Measurements from ENCODE around the gene RNASET2.
A peak's percentile ranks its signal among the peaks of the same experiment; 100 is the strongest.

The RNASET2 gene, protein sequence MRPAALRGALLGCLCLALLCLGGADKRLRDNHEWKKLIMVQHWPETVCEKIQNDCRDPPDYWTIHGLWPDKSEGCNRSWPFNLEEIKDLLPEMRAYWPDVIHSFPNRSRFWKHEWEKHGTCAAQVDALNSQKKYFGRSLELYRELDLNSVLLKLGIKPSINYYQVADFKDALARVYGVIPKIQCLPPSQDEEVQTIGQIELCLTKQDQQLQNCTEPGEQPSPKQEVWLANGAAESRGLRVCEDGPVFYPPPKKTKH

DNA sequence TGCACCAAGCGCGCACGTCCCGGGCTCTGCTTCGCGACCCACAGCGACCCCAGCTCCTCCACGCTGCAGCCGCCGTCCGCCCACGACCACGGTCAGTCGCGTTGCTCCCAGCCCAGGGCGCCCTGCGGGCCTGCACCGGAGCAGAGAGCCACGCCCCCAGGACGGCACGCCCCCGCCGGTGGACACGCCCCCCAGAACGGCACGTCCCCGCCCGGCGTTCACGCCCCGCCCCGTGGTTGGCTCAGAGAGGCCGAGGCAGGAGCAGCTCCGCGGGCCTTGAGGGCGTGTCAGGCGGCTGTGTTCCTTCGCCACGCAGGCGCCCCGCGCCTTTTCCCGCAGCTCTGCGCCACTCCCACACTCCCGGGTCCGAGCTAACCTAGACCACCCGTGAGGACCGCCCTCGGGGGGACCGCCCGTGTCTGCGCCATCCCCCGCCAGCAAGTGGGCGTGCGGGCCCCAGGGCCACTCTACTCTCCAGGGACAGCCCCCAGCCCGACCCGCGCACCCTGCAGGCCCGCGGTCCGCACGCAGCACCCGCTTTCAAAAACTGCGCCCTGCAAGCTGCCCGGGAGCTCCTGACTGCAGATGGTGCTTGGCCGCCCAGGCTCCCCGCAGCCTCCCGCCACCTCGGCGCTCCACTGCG, at the start of gene RNASET2:
RNASET2 (minus strand) TSS at position 107 of the 643 bp plus-strand sequence. CDS start 368 bp downstream, outside the sequence.
- peak; percentile 61 for DNase-seq

DNA sequence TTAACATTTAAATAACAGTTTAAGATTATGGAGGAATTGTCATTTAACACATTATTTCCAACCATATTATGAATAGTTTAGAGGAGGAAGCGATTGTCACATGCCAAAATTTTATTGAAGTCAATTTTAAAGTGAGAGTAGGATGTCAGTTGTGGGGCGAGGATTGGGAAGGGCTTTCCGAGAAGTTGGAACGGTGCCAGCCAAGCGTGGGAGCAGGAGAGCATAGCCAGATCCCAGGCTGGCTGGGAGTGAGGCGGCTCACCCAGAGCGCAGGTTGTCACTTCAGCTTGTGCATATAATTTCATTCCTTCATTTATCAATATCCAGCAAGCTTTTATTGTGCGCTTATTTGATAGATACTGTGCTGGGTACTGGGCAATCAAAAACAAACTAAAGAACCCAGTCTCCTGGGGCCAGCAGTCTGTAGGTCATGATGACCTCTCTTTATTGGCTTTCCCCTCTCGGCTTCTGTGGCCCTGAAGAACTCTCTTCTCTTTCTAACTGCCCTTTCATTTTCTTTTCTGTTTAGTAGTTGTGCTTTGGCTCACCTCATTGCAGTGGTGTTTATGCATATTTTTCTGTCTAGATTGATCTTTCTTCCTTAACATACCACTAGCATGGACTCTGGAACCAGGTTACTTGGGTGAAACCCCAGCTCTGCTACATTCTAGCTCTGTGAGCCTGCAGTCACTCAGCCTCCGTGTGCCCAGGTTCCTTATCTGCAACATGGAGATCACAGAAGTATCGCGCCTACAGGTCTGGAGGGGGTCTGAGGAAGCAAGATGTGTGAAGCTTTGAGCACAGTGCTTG, 49.2 kb upstream of the RNASET2 start:
- DNase-seq = no peak

DNA sequence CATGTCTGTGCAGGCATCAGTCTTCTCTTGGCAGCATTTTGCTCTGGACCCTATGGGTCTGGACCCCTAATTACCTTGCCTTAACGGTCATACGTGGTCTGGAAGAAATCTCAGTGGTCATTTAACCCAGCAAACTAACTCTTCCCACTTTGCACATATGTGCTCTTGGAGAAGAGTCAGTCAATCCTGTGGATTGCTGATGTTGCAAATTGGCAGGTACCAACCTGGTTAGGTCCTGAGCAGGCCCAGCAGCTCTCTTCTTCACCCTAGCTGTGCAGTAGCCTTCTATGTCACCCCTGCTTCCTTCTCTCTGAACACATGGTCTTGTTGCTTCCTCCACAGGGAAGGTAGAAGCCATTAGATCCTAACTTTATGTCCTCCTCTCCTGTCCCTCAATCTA, 44.4 kb upstream of the RNASET2 start:
- DNase-seq = no peak

DNA sequence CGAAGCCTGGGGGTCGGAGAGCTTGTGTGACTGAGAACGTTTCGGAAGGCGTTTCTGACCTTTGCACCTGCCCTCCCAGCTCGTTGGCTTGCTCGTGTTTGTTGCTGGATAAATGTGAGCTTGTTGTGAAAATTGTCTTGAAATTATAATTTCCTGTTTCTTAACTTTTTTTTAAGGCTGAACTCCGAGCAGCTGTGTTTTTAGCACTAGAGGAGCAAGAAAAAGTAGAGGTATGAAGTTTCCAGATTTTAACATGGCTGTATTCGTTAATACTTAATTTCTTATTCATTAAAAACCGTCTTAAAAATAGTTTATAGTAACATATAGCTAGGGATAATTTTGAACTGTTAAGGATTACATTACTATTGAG, 43.5 kb upstream of the RNASET2 start:
- no peak for DNase-seq

DNA sequence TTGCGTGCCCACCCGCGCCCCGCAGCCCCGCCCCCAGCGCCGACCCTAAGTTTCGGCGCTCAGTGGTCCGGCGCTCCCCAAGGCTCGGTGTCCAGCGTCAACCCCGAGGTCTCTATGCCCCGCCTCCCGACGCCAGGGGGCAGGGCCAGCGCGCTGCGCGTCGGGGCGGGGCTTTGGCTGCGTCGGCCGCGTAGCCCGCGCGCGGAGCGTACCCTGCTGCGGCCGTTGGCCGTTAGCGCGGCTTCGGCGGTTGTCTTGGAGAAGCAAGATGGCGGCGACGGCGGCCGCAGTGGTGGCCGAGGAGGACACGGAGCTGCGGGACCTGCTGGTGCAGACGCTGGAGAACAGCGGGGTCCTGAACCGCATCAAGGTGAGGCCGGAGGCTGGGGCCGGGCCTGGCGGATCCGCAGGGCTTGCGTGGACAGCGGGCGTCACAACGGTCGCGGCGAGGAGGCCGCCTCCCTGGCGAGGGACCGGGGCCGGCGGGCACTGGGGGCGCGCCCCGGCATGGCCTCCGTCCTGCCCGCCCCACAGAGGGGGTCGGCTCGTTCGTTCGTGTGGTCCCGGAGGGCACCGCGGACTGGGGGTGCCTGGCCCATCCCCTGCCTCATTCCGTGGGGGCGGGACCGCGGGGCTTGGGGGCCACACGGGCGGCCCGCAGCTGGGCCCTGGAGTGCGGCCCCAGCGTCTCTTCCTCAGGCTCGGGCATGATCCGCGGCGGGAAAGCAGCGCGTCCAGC, 43.0 kb upstream of the RNASET2 start, which contains the start of gene CEP43:
CEP43 (plus strand) TSS at position 253 of the 739 bp plus-strand sequence; CDS start at position 269, 16 bp downstream.
- peak; percentile 80 for DNase-seq

DNA sequence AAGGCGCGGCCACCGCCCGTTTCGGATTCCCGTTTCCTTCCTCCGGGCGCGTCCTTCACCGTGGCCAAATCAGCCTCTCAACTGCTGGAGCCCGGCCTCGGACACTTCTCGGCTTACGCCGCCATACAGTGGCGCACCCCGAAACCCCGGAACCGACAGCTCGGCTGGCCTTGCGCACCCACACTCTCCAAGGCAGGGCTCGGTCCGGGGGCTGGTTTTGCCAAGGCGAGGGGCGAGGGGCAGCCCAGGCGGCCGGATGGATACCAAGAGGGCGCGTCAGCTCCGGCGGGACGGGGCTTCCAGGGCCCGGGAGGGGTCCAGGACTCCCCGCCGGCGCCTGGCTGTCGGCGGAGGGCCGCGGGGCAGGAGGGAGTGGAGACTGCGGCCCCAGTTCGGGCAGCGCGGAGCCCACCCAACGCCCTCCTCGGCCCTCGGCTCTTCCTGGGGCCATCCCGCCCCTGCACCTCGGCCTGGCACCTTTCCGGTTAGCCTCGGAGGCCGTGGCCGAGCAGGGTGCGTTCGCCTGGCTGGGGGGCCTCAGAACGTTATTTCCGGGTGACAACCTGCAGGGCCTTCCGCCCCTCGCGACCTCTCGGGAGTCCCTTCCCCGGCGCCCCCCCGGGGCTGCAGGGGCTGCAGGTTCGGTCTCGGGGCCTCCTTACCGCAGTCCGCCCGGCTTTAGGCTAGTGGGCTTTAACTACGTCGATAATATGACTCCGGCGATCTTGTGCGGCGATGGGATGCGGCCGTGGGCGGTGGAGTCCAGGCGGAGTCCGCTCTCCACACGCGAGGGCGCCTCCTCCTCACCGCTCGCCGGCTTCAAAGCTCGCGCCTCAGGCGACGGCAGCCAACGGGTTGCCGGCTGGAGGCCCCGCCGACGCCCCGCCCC, 42.1 kb upstream of the RNASET2 start:
- DNase-seq = no peak

DNA sequence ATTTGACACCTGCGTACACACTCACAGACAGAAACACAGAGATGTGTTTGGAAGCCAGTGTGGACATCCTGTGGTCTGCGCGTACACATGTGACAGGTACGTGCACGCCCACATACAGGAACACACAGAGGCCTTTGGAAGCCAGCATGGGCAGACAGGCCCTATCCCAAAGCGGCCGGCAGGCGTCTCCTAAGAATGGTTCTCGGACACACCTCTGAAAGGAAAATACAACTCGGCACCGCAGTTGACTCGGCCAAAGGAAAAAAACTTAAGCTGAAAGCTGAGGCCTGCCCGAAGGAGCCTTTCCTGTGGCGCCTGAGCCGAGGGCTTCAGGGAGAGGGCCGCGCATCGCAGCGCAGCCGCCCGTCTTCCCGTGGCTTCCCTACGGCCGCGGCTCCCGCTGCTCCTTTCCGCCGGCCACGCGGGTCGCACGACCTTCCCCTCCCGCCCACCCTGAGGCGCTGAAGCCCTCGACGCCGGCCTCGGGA, 41.5 kb upstream of the RNASET2 start:
- DNase-seq = peak; percentile 19

DNA sequence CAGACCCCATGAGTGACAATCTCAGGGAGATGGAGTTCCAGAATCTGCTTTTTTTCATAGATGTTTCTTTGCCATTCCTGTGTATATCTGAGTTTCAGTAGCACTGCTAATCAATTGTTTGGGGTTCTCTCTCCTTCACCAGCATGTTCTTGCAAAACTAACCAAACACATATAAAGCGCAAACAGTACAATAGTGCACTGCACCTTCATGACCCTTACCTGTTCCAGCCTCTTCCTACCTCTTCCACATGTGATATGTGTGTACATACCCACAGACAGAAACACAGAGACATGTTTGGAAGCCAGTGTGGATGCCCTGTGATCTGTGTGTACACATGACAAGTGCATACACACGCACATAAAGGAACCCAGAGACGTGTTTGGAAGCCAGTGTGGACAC, 41.0 kb upstream of the RNASET2 start:
- no peak for DNase-seq

DNA sequence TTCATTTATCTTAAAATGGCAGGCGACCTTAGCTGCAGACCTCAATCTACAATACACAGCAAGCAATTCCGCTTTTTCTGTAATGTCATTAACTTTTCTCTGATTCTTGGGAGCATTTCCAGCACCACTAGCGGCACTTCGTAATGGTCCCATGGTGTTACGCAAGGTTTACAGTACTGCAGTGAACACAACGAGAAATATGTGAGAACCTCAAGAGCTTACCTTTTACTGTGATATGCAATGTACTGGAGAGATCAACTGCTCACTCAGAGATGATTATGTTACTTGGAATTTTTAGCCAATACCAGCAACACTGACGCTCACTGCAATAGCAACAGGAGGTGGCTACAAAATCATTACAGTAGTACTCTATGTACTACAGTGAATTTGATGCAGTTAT, 40.1 kb upstream of the RNASET2 start:
- no peak for DNase-seq

DNA sequence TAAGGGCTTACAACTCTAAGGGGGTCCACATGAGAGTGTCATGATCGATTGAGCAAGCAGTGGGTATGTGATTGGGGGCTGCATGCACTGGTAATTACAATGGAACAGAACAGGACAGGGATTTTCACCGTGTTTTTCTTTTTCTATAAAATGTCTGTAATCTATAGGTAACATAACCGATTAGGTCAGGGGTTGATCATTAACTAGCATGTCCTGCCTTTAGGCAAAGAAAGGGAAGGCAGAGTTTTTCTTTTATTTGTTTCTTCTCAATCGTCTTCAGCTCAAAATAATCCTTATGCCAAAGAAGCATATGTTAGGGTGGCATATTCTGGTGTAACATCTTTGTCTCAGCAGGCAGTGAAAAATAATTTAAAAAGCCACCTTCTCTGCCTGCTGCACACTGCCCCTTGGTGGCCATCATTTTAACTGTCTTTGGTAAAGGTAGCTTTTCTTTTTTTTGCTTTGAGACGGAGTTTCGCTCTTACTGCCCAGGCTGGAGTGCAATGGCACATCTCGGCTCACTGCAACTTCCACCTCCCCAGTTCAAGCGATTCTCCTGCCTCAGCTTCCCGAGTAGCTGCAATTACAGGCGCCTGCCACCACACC, 33.2 kb upstream of the RNASET2 start:
- DNase-seq = no peak

DNA sequence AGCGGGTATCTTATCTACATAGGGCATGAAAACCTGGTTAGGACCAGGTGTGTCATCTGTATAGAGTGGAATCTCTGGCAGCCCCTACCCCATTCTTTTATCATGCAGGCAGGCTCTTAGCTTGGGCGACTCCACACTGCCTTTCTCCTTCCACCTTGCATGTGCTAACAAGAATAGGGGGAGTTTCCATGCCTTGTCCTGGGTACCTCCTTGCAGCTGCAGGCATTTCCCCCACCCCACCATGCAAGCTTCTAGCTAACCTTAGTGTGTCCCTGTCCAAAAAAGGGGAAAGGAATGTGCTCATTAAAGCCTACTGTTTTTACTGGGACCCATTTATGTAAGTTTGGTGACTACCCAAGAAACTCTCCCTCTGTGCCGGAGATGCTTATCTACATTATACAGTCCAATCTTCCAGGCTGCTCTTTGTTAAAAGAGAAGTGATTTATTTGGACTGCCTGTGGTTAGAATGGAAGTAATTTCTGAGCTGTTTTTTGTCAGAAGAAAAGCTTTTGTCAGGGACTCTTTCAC, 32.4 kb upstream of the RNASET2 start:
- DNase-seq = no peak

DNA sequence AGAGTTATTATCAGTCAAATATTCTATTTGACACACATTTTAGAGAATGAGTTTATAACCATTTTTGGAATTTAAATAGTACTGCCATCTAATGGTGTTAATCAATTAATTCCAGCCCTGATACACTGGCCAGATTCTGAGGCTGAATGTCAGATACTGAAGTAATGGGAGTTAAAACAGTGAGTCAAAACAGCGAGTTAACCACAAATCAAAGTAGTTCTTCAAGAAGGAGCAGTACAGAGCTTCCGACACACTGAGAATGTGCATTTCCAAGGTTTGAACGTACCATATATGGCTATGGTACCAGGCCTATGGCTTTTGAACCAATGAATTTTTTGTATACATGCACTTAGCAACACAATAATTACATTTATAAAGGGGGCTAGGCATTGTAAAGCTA, 31.6 kb upstream of the RNASET2 start:
- DNase-seq = no peak

DNA sequence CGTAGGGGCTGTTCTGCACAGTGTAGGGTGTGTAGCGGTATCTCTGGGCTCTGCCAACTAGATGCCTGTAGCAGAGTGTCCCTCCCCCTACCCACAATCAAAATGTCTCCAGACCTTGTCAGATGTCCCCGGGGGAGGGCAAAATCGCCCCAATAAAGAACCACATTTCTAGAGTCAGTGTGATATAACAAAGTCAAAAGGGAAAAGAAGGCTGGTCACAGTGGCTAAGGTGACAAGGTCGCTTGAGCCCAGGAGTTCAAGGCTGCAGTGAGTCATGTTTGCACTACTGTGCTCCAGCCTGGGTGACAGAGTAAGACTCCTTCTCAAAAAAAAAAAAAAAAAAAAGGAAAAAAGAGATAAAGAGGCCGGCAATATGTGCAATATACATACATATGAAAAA, 31.1 kb upstream of the RNASET2 start:
- DNase-seq = no peak

DNA sequence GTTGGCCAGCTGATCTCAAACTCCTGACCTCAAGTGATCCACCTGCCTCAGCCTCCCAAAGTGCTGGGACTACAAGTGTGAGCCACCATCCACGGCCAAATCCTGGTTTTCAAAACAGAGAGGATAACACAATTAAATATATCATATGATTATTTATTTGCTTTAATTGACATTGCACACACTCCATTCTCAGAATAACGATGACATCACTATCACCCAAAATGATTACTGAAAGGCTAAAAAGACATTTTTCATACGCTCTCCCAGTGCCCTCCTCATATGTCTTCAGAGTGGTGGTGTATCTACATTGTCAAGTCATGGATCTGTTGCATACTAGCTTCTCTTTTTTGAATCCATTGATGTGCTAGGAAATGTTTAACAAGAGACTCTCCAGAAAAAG, 24.4 kb upstream of the RNASET2 start:
- DNase-seq = no peak

DNA sequence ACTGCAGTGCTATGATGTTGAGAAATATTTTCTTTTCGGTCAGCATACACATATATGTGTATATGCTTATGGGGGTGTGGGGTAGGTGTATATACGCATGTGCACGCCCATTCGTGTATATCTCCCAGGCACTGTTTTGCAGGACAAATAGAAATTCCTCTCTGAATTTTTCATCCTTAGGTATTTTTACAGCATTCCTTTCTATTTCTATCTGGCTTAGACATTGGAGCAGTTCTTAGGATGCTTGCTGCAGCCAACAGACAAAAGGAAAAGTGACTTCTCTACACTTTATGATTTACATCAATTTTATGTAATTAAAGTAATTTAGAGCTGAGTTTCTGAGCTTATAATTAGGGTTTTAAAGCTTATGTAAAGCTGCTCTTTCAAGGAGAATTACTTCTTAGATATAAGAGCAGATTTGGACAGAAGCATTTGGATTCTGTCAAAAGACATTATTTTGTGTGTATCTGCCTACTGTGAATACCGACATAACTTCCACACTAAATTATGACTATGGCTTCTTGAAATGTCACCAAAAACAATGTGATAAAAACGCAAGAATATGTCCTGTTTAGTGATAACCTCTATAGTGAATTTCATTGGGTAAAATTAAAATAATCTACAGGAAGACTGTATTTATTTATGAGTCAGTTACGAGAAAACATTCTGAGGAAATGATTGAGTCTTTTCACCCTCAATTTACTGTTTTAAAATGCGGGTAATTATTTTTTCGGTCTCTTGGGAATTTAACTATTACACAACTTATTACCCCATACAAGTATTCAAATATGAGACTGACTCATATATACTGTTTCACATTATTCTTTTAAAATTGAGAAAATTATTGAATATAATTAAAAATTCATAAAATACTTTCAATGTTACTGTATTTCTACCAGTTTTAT, 21.5 kb upstream of the RNASET2 start:
- no peak for DNase-seq

DNA sequence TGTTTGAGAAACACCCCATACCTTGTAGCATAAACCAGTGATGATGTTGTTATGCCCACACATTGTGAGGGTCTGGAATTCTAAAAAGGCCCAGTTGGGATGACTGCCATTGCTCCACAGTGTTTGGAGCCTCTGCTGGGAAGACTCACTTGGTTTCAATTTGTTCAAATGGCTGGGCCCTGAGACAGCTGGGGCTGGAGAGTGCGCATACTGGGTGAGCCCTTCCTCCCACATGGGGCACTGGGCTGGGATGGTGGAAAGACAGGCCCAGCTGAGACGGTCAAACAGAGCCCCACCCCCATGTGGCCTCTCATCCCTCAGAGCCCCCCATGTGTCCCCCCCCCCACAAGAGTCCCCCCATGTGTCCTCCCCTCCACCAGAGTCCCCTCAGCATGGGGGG, 20.3 kb upstream of the RNASET2 start:
- no peak for DNase-seq

DNA sequence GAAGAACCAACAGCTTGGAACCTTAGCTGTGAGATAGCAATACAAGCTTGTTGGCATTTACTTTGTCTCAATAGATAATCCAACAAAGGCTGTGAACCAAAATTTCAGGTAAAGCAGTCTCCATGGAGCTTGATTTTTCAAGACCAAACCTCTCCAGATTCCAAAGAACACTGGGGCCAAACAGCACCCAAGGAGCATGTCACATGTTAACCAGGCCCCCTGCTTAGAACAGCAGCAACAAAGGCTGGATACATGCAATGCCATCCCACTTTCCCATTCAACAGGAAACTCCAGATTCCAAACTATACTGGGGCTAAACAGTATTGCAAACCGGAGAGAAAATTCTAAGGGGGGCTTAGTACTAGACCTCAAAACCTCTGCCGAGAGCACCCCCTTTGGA, 15.8 kb upstream of the RNASET2 start:
- DNase-seq = no peak

DNA sequence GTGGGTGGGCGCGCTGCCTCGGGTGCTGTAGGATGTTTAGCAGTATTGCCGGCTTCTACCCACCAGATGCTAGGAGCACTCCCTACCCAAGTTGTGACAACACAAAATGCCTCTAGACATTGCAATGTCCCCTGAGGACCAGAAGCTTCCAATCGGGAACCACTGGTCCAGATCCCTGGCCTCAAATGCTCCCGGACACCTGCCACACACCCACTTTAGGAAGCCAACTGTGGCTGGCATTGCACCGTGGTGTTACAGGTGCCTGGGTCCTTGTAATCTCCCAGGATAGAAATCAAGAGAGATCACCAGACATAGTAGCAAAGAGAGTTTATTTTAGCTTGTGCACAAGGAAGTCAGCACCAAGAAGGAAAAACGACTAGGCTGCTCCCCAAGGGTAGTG, 14.9 kb upstream of the RNASET2 start:
- DNase-seq = no peak

DNA sequence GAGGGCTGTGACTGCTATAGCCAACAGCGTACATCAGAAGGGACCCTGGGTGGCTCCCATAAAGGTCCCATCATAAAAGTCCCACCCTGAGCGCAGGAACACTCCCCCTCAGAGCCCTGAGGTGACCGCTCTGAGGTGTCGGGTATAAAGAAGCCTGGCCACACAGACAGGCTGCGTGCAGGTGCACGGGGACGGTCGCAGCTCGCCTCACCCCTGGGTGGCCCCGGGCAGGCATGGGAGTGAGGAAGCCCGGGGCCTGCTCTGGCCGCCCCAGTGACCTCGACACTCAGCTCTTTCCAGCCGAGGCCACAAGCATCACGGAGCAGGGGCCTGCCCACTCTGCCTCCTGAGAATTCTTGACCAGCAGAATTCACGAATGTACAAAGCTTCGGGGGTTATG, 14.4 kb upstream of the RNASET2 start:
- no peak for DNase-seq

DNA sequence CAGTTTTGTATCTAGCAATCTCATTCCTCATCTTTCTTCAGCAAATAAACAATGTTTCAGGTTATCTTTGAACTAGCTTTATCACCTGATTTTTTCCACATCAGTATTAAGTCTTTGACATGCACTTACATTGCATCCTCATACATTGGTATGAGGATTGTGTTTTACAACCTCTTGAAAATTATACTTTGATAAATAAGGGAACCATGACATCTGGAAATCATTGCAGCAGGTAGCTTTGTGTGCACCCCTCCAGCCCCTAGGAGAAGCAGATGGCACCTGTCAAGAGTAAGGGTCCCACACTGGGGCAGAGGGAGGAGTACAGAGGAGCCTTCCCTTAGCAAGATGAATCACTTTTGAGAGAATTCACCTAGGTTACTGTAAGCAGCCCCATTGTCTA, 13.7 kb upstream of the RNASET2 start:
- DNase-seq = no peak

Measured in SHP77 treated with DMSO at 0.1 percent for 48 hours (cell line).